Upper lobe of left lung (tissue), 4 donors: ENCODE measurements around the gene WDR93.

ENCODE experiments used
- POLR2A ChIP-seq, 4 donors: fragments of 450-650 bp; IDR thresholded peaks; one replicate each; pipeline ENCODE4 v1.5.1; 2016 to 2017; ENCODE audit warnings: antibody characterized with exemption in 4 of 4, mild to moderate bottlenecking in 2 of 4
- TF ChIP-seq, protein P1 (sequence below), 6 experiments: fragments of 450-650 bp in 4 of 6; fragments of 200-600 bp in 2 of 6; sonication (generic) in 2 of 6; IDR thresholded peaks; one replicate each; pipeline ENCODE4 v1.5.1; 2016 to 2019; ENCODE audit warnings: antibody characterized with exemption in 6 of 6

DNA sequence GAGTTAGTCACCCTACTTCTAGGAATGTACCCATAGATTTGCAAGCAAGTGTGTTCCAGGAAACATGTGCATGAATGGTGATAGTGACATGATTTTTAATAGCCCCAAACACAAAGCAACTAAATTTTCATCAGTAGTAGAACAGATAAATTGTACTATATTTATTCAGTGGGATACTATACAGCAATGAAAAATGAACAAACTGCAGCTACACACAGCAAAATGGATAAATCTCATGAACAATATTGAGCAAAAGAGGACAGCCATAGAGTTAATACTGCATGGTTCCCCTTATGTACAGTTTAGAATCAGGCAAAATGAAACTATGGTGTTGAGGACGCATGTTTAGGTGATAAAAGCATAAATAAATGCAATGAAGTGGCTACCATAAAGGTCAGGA lies 34.5 kb downstream of the WDR93 start:
- TF ChIP-seq, protein P1, sequence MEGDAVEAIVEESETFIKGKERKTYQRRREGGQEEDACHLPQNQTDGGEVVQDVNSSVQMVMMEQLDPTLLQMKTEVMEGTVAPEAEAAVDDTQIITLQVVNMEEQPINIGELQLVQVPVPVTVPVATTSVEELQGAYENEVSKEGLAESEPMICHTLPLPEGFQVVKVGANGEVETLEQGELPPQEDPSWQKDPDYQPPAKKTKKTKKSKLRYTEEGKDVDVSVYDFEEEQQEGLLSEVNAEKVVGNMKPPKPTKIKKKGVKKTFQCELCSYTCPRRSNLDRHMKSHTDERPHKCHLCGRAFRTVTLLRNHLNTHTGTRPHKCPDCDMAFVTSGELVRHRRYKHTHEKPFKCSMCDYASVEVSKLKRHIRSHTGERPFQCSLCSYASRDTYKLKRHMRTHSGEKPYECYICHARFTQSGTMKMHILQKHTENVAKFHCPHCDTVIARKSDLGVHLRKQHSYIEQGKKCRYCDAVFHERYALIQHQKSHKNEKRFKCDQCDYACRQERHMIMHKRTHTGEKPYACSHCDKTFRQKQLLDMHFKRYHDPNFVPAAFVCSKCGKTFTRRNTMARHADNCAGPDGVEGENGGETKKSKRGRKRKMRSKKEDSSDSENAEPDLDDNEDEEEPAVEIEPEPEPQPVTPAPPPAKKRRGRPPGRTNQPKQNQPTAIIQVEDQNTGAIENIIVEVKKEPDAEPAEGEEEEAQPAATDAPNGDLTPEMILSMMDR (IDR thresholded peaks at IDR 0.05): no peak
- TF ChIP-seq POLR2A (IDR thresholded peaks at IDR 0.05): no peak
